CD4-positive, alpha-beta memory T cell (primary cell): ENCODE measurements around the gene GABPA. TPM values are rescaled to one million over a fixed set of nuclear protein-coding genes. Genes with fewer than 3 reads are reported as not detected.

Experiments
- CTCF ChIA-PET: fragments of 350-600 bp; sonication (Branson Sonifier 250); formaldehyde crosslinking; loops from one replicate; lab custom pipeline; 2021; ENCODE audit warnings: inconsistent platforms; ENCODE audit not compliant: partially characterized antibody; lab: Charles Lee
- POLR2A ChIA-PET: fragments of 350-600 bp; sonication (Branson Sonifier 250); formaldehyde crosslinking; loops from one replicate; lab custom pipeline; 2021; ENCODE audit not compliant: partially characterized antibody; lab: Charles Lee
- DNase-seq, 5 donors: peaks; one replicate each; pipeline versions ENCODE4 v3.0.0 to v3.0.0-alpha.2; 2020 to 2022; ENCODE audit warnings: mixed read lengths in 1 of 5
- H3K27ac ChIP-seq: one replicate; pipeline ENCODE4 v1.7.0; 2013; ENCODE audit warnings: low read depth, low read length
- H3K27me3 ChIP-seq: 2 replicates; pipeline ENCODE4 v1.7.0; 2013; ENCODE audit warnings: mild to moderate bottlenecking, low read length, moderate library complexity; ENCODE audit not compliant: insufficient read depth
- H3K36me3 ChIP-seq: 2 replicates; pipeline ENCODE4 v1.7.0; 2013; ENCODE audit warnings: mild to moderate bottlenecking, low read length, moderate library complexity; ENCODE audit not compliant: insufficient read depth
- H3K4me1 ChIP-seq: 2 replicates; pipeline ENCODE4 v1.7.0; 2013; ENCODE audit warnings: mild to moderate bottlenecking, low read length, moderate library complexity; ENCODE audit not compliant: insufficient read depth
- H3K4me3 ChIP-seq, 2 donors: one replicate each; pipeline ENCODE4 v1.7.0; 2013; ENCODE audit warnings: low read length in 2 of 2, mild to moderate bottlenecking in 1 of 2
- H3K9me3 ChIP-seq, 2 donors: one replicate each; pipeline ENCODE4 v1.7.0; 2013; ENCODE audit warnings: low read length in 2 of 2, control low read depth in 1 of 2; ENCODE audit not compliant: control insufficient read depth in 1 of 2
- H3K27ac Mint-ChIP-seq, 7 donors: one replicate each; pipeline ENCODE4 v1.8.0; 2020 to 2021; ENCODE audit warnings: mixed read lengths in 7 of 7, mild to moderate bottlenecking in 6 of 7, inconsistent platforms in 3 of 7, moderate library complexity in 3 of 7
- H3K27me3 Mint-ChIP-seq, 2 donors: one replicate each; pipeline ENCODE4 v1.8.0; 2020 to 2021; ENCODE audit warnings: mixed read lengths in 2 of 2
- H3K36me3 Mint-ChIP-seq, 2 donors: one replicate each; pipeline ENCODE4 v1.8.0; 2020 to 2021; ENCODE audit warnings: mixed read lengths in 2 of 2, inconsistent platforms in 1 of 2, mild to moderate bottlenecking in 1 of 2
- H3K4me1 Mint-ChIP-seq, 4 donors: one replicate each; pipeline ENCODE4 v1.8.0; 2020 to 2021; ENCODE audit warnings: mixed read lengths in 4 of 4, mild to moderate bottlenecking in 1 of 4
- H3K4me3 Mint-ChIP-seq, 8 donors: one replicate each; pipeline ENCODE4 v1.8.0; 2020 to 2021; ENCODE audit warnings: mixed read lengths in 8 of 8, mild to moderate bottlenecking in 7 of 8, moderate library complexity in 6 of 8, inconsistent platforms in 3 of 8
- H3K9me3 Mint-ChIP-seq, 8 donors: one replicate each; pipeline ENCODE4 v1.8.0; 2020 to 2021; ENCODE audit warnings: mixed read lengths in 8 of 8, mild to moderate bottlenecking in 5 of 8, inconsistent platforms in 3 of 8, moderate library complexity in 1 of 8
- intact Hi-C: fragments of 100-400 bp; cut with micrococcal nuclease; formaldehyde crosslinking; loops from one replicate; pipeline ENCODE4 v1.15.1; 2023
- polyA plus RNA-seq, 2 donors: library from polyadenylated mRNA; unstranded; fragments of 300-500 nt; fragmentation: Illumina TruSeq; gene quantifications; one replicate each; pipeline ENCODE4 v1.2.3, GENCODE V29; 2021
- total RNA-seq, 2 experiments: library from RNA; stranded (reverse); gene quantifications; one replicate each; pipeline ENCODE4 v1.2.3, GENCODE V29; 2021

GABPA gene
- total and polyA plus RNA-seq, 4 experiments from 2014 or later: 18.8 to 29.4 (median 24.2) TPM

GRCh38 chr21:25807191-25807590 lies 72.4 kb downstream of the GABPA start:
- H3K4me1 ChIP-seq: no peaks in the 10 kb centered on the region
- Mint-ChIP-seq H3K27me3 (peaks cover 4 to 11% of the 10 kb centered on the region in 2 donors), H3K36me3 (no peaks in the 10 kb centered on the region), H3K27ac (no peak overlapping the region), H3K4me3 (no peak overlapping the region), H3K4me1 (peaks cover 0 to 2% (median 0%) of the 10 kb centered on the region in 4 donors), H3K9me3 (no peaks in the 10 kb centered on the region)
- no peaks in the 10 kb centered on the region for H3K36me3 ChIP-seq
- no peaks in the 10 kb centered on the region for H3K27me3 ChIP-seq
- H3K9me3 ChIP-seq: no peaks in the 10 kb centered on the region
- H3K27ac ChIP-seq: no peak overlapping the region
- intact Hi-C loops: no loop called here
- POLR2A ChIA-PET: no interaction called here
- CTCF ChIA-PET: interaction anchor here (6.3 kb wide), 1 partner anchor 9 kb away, joined by 37 read pairs; no protein-coding TSS in a partner anchor
- no peak overlapping the region for H3K4me3 ChIP-seq
- DNase-seq: no peak

DNA sequence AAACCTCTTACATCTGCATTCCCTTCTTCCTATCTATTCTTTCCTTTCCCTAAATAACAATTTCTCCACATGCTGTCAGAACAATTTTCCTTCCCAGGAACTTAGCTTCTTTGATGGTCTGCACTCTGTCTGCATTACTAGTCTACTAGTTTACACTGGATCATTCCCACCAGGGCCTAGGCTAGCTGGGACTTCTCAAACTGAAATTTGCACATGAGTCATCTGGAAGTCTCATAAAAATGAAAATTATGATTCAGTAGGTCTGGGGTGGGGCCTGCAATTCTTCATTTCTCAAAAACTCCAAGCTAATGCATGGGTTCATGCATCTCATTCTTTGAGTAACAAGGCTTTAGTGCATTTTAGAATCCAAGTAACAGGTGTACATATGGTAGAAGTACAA lies 74.2 kb downstream of the GABPA start:
- H3K4me3 Mint-ChIP-seq: no peak overlapping the region
- no peak overlapping the region for H3K27ac ChIP-seq
- no peak for DNase-seq
- H3K4me3 ChIP-seq: no peak overlapping the region
- no peaks in the 10 kb centered on the region for H3K36me3 Mint-ChIP-seq
- H3K27ac Mint-ChIP-seq: no peak overlapping the region
- no peaks in the 10 kb centered on the region for H3K9me3 ChIP-seq
- ChIA-PET POLR2A (no interaction called here), CTCF (interaction anchor here (6.3 kb wide), 1 partner anchor 11 kb away, joined by 37 read pairs; no protein-coding TSS in a partner anchor)
- H3K27me3 Mint-ChIP-seq: peaks cover 4 to 9% of the 10 kb centered on the region in 2 donors
- H3K27me3 ChIP-seq: no peaks in the 10 kb centered on the region
- no peaks in the 10 kb centered on the region for H3K9me3 Mint-ChIP-seq
- no peaks in the 10 kb centered on the region for H3K4me1 ChIP-seq
- H3K36me3 ChIP-seq: no peaks in the 10 kb centered on the region
- intact Hi-C loops: no loop called here
- H3K4me1 Mint-ChIP-seq: peaks cover 0 to 2% (median 0%) of the 10 kb centered on the region in 4 donors

DNA sequence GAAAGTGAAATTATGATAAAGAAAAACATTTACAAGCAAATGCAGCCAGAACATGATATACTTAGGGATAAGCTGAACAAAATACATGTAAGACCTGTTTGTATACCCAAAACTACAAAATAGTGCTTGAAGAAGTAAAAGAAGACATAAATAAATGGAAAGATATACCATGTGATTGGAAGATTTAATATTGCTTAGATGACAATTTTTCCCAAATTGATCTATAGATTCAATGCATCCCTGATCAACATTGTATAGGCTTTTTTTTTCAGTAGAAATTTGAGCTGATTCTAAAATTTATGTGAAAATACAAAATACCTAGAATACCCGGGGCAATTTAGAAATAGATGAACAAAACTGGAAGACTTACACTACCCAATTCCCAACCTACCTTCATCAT lies 76.4 kb downstream of the GABPA start:
- Histone ChIP-seq H3K4me1 (no peaks in the 10 kb centered on the region), H3K27me3 (no peaks in the 10 kb centered on the region), H3K27ac (no peak overlapping the region), H3K36me3 (no peaks in the 10 kb centered on the region), H3K4me3 (no peak overlapping the region), H3K9me3 (no peaks in the 10 kb centered on the region)
- POLR2A ChIA-PET: no interaction called here
- no peak for DNase-seq
- CTCF ChIA-PET: interaction anchor here (1.0 kb wide), 1 partner anchor 9 kb away, joined by 3 read pairs; no protein-coding TSS in a partner anchor
- H3K4me3 Mint-ChIP-seq: no peak overlapping the region
- no peaks in the 10 kb centered on the region for H3K9me3 Mint-ChIP-seq
- no peaks in the 10 kb centered on the region for H3K4me1 Mint-ChIP-seq
- no peak overlapping the region for H3K27ac Mint-ChIP-seq
- intact Hi-C loops: no loop called here
- H3K27me3 Mint-ChIP-seq: peaks cover 2 to 5% of the 10 kb centered on the region in 2 donors
- H3K36me3 Mint-ChIP-seq: no peaks in the 10 kb centered on the region

GRCh38 chr21:25813917-25814316 lies 79.1 kb downstream of the GABPA start:
- no peak overlapping the region for H3K4me3 Mint-ChIP-seq
- H3K4me1 Mint-ChIP-seq: no peaks in the 10 kb centered on the region
- H3K4me3 ChIP-seq: no peak overlapping the region
- H3K27ac Mint-ChIP-seq: no peak overlapping the region
- intact Hi-C loops: no loop called here
- H3K36me3 ChIP-seq: no peaks in the 10 kb centered on the region
- CTCF ChIA-PET: no interaction called here
- H3K27ac ChIP-seq: no peak overlapping the region
- H3K36me3 Mint-ChIP-seq: no peaks in the 10 kb centered on the region
- POLR2A ChIA-PET: no interaction called here
- H3K27me3 Mint-ChIP-seq: peaks cover 0 to under 1% of the 10 kb centered on the region in 2 donors
- no peaks in the 10 kb centered on the region for H3K4me1 ChIP-seq
- no peak for DNase-seq
- no peaks in the 10 kb centered on the region for H3K9me3 Mint-ChIP-seq
- no peaks in the 10 kb centered on the region for H3K27me3 ChIP-seq
- H3K9me3 ChIP-seq: no peaks in the 10 kb centered on the region

DNA sequence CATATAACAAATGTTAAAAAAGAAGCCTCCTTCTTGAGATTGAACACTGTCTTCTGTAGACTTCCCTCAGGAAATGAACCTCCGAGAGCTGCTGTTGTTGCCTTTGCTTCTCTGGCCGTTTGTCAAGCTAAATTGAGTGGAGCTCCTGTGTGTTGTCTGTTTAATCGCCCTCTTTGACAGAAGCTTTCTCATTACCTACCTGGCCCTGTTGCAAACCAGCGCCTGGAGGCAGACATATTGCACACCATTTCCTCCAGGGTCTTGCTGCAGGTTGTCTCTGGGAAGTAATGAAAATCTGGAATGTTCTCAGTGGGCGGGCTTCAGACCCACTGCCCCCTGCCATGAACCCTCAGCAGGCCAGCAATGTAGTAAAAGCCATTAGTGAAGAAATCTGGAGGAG lies 83.3 kb downstream of the GABPA start:
- Histone ChIP-seq H3K4me3 (no peak overlapping the region), H3K27ac (no peak overlapping the region), H3K27me3 (no peaks in the 10 kb centered on the region), H3K36me3 (no peaks in the 10 kb centered on the region), H3K4me1 (no peaks in the 10 kb centered on the region), H3K9me3 (no peaks in the 10 kb centered on the region)
- H3K36me3 Mint-ChIP-seq: no peaks in the 10 kb centered on the region
- ChIA-PET POLR2A (no interaction called here), CTCF (interaction anchor here (1.3 kb wide), 1 partner anchor 18 kb away, joined by 5 read pairs; no protein-coding TSS in a partner anchor)
- H3K4me1 Mint-ChIP-seq: no peaks in the 10 kb centered on the region
- no peak overlapping the region for H3K4me3 Mint-ChIP-seq
- peak overlapping the region in 1 of 7 donors; percentile 50 for H3K27ac Mint-ChIP-seq
- H3K27me3 Mint-ChIP-seq: peaks cover 1 to 2% of the 10 kb centered on the region in 2 donors
- intact Hi-C loops: no loop called here
- no peak for DNase-seq
- H3K9me3 Mint-ChIP-seq: no peaks in the 10 kb centered on the region

DNA sequence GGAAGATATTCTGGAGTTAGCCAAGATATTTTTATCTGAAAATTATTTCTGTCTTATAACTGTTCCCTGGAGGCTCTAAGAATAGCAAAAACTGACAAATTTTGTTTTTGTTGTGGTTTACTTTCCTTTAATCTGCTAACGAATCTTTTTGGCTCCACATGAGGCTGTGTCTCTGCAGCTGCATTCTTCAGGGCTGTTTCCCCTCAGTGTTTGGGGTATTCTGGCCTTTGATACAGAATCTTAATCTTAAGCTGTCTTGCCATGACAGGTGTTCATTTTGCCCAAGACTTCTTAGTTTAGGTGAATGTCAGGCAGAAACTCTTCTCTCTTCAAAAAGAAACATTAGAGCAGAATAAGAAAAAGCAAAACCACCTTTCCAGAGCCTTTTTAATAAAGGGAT lies 83.8 kb downstream of the GABPA start:
- no peak overlapping the region for H3K4me3 ChIP-seq
- no peaks in the 10 kb centered on the region for H3K36me3 ChIP-seq
- ChIA-PET POLR2A (no interaction called here), CTCF (no interaction called here)
- no peak overlapping the region for H3K27ac ChIP-seq
- Mint-ChIP-seq H3K36me3 (no peaks in the 10 kb centered on the region), H3K4me3 (no peak overlapping the region), H3K27ac (no peak overlapping the region), H3K4me1 (no peaks in the 10 kb centered on the region), H3K9me3 (no peaks in the 10 kb centered on the region), H3K27me3 (peaks cover 2 to 3% of the 10 kb centered on the region in 2 donors)
- DNase-seq: no peak
- no peaks in the 10 kb centered on the region for H3K27me3 ChIP-seq
- H3K9me3 ChIP-seq: no peaks in the 10 kb centered on the region
- intact Hi-C loops: no loop called here
- H3K4me1 ChIP-seq: no peaks in the 10 kb centered on the region
